Subcutaneous adipose tissue (tissue), 4 donors: ENCODE measurements around the gene RPL31. TPM values are rescaled to one million over a fixed set of nuclear protein-coding genes. Genes with fewer than 3 reads are reported as not detected.

Experiments
- CTCF ChIP-seq: fragments of 450-650 bp; IDR thresholded peaks from one replicate; pipeline ENCODE4 v1.5.1; 2016; ENCODE audit warnings: low read depth, mild to moderate bottlenecking, control low read depth, antibody characterized with exemption, moderate library complexity
- total RNA-seq, 4 donors: library from RNA; depleted of rRNA; stranded (reverse); fragments of >200 nt; gene quantifications; one replicate each; pipeline ENCODE4 v1.1.0, GENCODE V29; 2016

The RPL31 gene
- total RNA-seq, 4 donors from 2014 or later = 1,572 to 2,109 (median 1,828) TPM

GRCh38 chr2:100989666-100990065, 12.4 kb upstream of the RPL31 start:
- TF ChIP-seq CTCF = no peak

- TF ChIP-seq CTCF = no peak
These were observed 11.9 kb upstream of the RPL31 start for GRCh38 chr2:100990166-100990565.

GRCh38 chr2:100990650-100991403, 11.3 kb upstream of the RPL31 start:
- no peak for TF ChIP-seq CTCF

- no peak for TF ChIP-seq CTCF
These were observed 10.7 kb upstream of the RPL31 start for GRCh38 chr2:100991404-100991773.

GRCh38 chr2:100992262-100992661, 9.8 kb upstream of the RPL31 start:
- no peak for TF ChIP-seq CTCF

- no peak for TF ChIP-seq CTCF
These were observed 8.8 kb upstream of the RPL31 start for GRCh38 chr2:100993294-100993693.

GRCh38 chr2:100995309-100996075, 6.6 kb upstream of the RPL31 start:
- TF ChIP-seq CTCF = no peak
